GM18909 (cell line): ENCODE data around the gene ZC2HC1C.

Experiments
- ATAC-seq: cut with Tn5 transposase; IDR thresholded peaks from one replicate; pipeline ENCODE4 v1.9.1; 2021; ENCODE audit warnings: mild to moderate bottlenecking; ENCODE audit not compliant: unreplicated experiment, poor library complexity

Gene ZC2HC1C

GRCh38 chr14:75128596-75128990 lies 59.2 kb downstream of the ZC2HC1C start:
- no peak for ATAC-seq
